ENCODE data around the gene CAB39. TPM values are rescaled to one million over a fixed set of nuclear protein-coding genes. Genes with fewer than 3 reads are reported as not detected.

CAB39 gene
- total RNA-seq, 4 donors from 2014 or later = 70.8 to 97.6 (median 87.4) TPM

DNA sequence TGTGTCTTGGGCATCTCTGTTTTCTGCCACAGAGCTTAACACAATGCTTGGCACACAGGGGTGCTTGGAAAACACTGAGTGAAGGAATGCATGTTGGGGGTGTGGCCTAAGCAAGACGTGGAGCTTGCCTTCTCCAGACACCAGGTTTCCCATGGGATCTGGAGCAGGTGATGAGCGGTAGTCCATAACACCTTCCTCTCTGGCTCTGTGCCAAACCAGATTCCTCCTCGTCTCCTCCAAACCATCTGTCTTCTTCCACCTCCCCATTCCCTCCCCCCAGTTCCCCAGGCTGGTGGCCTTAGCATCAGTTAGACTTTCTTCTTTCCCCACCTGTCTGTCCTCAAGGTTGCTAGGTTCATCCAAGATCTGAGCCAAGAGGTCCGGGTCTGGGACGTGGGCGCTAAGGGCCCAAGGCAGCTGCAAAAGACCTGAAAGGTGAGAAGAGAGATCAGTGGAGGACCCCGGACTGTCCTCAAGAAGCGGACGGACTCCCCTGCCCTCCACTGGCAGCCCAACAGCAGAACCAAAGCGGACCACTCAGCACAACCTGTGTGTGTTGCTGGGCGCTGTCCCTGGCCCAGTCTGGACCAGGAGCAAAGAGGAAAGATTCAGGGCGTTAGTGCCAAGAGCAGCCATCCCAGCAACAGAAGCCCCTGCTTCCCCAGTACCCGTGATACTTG lies 150.9 kb downstream of the CAB39 start:
- TF ChIP-seq, protein P1, sequence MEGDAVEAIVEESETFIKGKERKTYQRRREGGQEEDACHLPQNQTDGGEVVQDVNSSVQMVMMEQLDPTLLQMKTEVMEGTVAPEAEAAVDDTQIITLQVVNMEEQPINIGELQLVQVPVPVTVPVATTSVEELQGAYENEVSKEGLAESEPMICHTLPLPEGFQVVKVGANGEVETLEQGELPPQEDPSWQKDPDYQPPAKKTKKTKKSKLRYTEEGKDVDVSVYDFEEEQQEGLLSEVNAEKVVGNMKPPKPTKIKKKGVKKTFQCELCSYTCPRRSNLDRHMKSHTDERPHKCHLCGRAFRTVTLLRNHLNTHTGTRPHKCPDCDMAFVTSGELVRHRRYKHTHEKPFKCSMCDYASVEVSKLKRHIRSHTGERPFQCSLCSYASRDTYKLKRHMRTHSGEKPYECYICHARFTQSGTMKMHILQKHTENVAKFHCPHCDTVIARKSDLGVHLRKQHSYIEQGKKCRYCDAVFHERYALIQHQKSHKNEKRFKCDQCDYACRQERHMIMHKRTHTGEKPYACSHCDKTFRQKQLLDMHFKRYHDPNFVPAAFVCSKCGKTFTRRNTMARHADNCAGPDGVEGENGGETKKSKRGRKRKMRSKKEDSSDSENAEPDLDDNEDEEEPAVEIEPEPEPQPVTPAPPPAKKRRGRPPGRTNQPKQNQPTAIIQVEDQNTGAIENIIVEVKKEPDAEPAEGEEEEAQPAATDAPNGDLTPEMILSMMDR (IDR thresholded peaks at IDR 0.05) = no peak
- TF ChIP-seq POLR2A (IDR thresholded peaks at IDR 0.05) = no peak
- DNase-seq = no peak
- intact Hi-C loops (cut with DNase I) = no loop called here
- Histone ChIP-seq H3K4me3 (replicated peaks in 1 of 3) (no peak overlapping the region), H3K27ac (no peak overlapping the region), H3K36me3 (no peaks in the 10 kb centered on the region), H3K9me3 (no peaks in the 10 kb centered on the region), H3K27me3 (no peaks in the 10 kb centered on the region), H3K4me1 (peaks cover 14 to 19% of the 10 kb centered on the region in 2 donors)
- 78 to 82% methylated on average over 11 to 13 of the region's 13 CpGs for WGBS, 2 donors

DNA sequence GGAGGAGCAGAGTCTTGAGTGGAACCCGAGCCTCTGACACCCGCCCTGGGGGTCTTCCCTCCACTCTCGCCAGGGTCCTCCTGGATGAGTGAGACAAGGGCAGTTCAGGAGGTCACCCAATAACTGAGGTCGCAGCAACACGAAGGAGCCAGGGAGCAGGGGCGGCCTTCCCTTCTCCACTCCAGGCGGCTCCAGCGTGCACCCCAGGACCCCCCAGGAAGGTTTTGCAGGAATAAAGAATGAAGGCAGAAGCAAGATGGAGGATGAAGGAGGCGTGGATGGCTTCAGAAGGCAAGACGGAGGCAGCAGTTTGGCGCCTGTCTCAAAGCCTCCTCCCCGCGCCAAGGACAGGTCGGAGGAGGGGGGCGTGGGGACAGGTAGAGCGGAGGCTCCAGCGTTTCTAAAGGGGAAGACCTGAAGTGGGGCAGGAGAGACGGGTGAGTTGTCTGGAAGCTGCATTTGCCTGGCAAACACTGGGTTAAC lies 151.5 kb downstream of the CAB39 start:
- H3K27me3 ChIP-seq = no peaks in the 10 kb centered on the region
- no peaks in the 10 kb centered on the region for H3K9me3 ChIP-seq
- no peaks in the 10 kb centered on the region for H3K36me3 ChIP-seq
- peak overlapping the region in 2 of 3 donors; percentile 63 to 83 for H3K4me3 ChIP-seq (replicated peaks in 1 of 3)
- no peak overlapping the region for H3K27ac ChIP-seq
- H3K4me1 ChIP-seq = peaks cover 14 to 19% of the 10 kb centered on the region in 2 donors
- TF ChIP-seq, protein P1 (IDR thresholded peaks at IDR 0.05) = no peak
- TF ChIP-seq POLR2A (IDR thresholded peaks at IDR 0.05) = no peak
- DNase-seq = no peak
- 38 to 50% methylated on average over 15 to 18 of the region's 18 CpGs for WGBS, 2 donors
- intact Hi-C loops (cut with DNase I) = no loop called here

DNA sequence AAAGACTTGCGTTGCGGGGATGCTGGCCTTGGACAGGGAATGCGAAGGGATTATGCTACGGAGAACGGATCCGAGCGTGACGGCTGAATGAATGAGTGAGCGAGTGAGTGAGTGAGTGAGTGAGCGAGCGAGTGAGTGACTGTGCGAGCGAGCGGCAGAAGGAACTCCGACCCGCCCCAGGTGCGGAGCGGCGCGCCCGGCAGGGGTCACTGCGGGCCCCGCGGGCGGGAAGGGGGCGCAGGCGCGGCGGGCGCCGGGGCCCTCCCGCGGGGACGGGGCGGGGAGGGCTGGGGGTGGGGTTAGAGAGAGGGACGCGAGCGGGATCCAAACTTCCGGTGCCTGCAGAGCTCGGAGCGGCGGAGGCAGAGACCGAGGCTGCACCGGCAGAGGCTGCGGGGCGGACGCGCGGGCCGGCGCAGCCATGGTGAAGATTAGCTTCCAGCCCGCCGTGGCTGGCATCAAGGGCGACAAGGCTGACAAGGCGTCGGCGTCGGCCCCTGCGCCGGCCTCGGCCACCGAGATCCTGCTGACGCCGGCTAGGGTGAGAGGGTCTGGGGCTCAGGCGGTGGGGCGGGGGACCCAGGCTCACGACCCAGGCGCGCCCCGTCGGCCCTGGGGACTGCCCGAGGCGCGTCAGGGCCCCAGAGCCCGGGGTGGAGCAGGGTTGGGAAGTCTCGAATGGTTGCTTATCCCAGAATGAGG lies 152.1 kb downstream of the CAB39 start, which contains the start of gene ITM2C:
ITM2C (plus strand) TSS at position 338 of the 702 bp plus-strand sequence; CDS start at position 422, 84 bp downstream.
- Histone ChIP-seq H3K4me3 (replicated peaks in 1 of 3) (peak within 1 kb of the TSS; percentile 62 to 83 (median 63)), H3K27ac (no peak within 1 kb of the TSS), H3K4me1 (peaks cover 14 to 19% of the 10 kb centered on the region in 2 donors), H3K36me3 (no peaks in the 10 kb centered on the region), H3K27me3 (no peaks in the 10 kb centered on the region), H3K9me3 (no peaks in the 10 kb centered on the region)
- WGBS, 2 donors = 1 to 2% methylated on average over 38 to 73 of the region's 76 CpGs
- intact Hi-C loops (cut with DNase I) = no loop called here
- DNase-seq = peak; percentile 57 to 60
- TF ChIP-seq, protein P1 (IDR thresholded peaks at IDR 0.05) = peak in 2 of 6 experiments; percentile 45 to 53
- TF ChIP-seq POLR2A (IDR thresholded peaks at IDR 0.05) = peak in 1 of 2 donors; percentile 37

DNA sequence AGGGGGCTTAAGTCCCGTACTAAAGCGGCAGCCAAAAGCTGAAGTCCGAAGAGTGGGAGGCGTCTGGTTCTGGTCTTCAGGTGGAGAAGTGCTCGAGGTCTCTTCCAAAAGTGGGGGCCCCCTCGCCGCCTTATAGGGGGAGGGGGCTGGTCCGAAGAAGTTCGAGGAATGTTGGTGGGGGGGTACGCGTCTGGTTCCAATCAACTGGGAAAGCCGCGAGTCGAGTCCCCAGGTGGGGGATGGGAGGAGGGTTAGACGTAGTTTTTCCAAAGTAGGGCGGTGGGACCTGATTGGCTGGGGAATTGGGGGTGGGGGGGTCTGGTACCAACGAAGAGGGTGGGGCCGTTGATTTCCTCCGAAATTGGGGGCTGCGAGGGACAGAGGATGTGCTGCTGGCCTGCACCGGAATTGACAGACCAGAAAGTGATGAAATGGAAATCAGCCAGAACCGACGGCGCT lies 152.7 kb downstream of the CAB39 start:
- H3K27ac ChIP-seq = no peak overlapping the region
- no peak for TF ChIP-seq POLR2A (IDR thresholded peaks at IDR 0.05)
- TF ChIP-seq, protein P1 (IDR thresholded peaks at IDR 0.05) = no peak
- WGBS, 2 donors = 1 to 3% methylated on average over 23 of the region's 24 CpGs
- DNase-seq = peak in 1 of 2 donors; percentile 18
- H3K36me3 ChIP-seq = no peaks in the 10 kb centered on the region
- H3K27me3 ChIP-seq = no peaks in the 10 kb centered on the region
- intact Hi-C loops (cut with DNase I) = no loop called here
- no peaks in the 10 kb centered on the region for H3K9me3 ChIP-seq
- H3K4me1 ChIP-seq = peaks cover 14 to 19% of the 10 kb centered on the region in 2 donors
- H3K4me3 ChIP-seq (replicated peaks in 1 of 3) = peak overlapping the region; percentile 62 to 83 (median 63)
